HEK293 (cell line): ENCODE data around the gene CCDC160.

Experiments used
- CTCF ChIA-PET: fragments of 350-600 bp; formaldehyde crosslinking; extraction: SDS; loops from one replicate; lab custom pipeline; 2021; ENCODE audit warnings: antibody characterized with exemption; lab: Yijun Ruan, JAX
- POLR2A ChIA-PET: fragments of 300-600 bp; formaldehyde crosslinking; extraction: SDS; loops from one replicate; lab custom pipeline; 2020; ENCODE audit warnings: antibody characterized with exemption, inconsistent platforms; lab: Yijun Ruan, JAX
- H3K27ac ChIP-seq: fragments of 200-500 bp; sonication (Bioruptor generic); 2 replicates; pipeline ENCODE4 v1.5.1; 2014; ENCODE audit warnings: low read depth, low read length, control low read depth, inconsistent platforms; ENCODE audit errors: extremely low read depth
- H3K36me3 ChIP-seq, 2 experiments: fragments of 200-500 bp in 1 of 2; sonication (Bioruptor generic) in 1 of 2; 1 replicate in 1 of 2; 2 replicates in 1 of 2; pipeline ENCODE4 v1.5.1; 2014 to 2017; ENCODE audit warnings: inconsistent platforms in 2 of 2, low read length in 2 of 2; ENCODE audit not compliant: control insufficient read depth in 2 of 2, insufficient read depth in 1 of 2
- H3K4me1 ChIP-seq: fragments of 200-500 bp; sonication (Bioruptor generic); 2 replicates; pipeline ENCODE4 v1.5.1; 2014; ENCODE audit warnings: mild to moderate bottlenecking, low read length, inconsistent platforms; ENCODE audit not compliant: control insufficient read depth, insufficient read depth
- H3K4me3 ChIP-seq: 2 replicates; pipeline ENCODE4 v1.5.1; 2011; ENCODE audit warnings: low read depth, mild to moderate bottlenecking, control low read depth, low read length, moderate library complexity
- H3K9me3 ChIP-seq: fragments of 200-500 bp; sonication (Bioruptor generic); 2 replicates; pipeline ENCODE4 v1.5.1; 2014; ENCODE audit warnings: low read depth, low read length, inconsistent platforms; ENCODE audit not compliant: control insufficient read depth, insufficient read depth
- FEZF1 ChIP-seq: fragments of 450-650 bp; formaldehyde crosslinking; IDR thresholded peaks from 2 replicates; pipeline ENCODE4 v1.5.1; 2016; ENCODE audit warnings: missing biosample characterization, missing genetic modification characterization
- GLIS1 ChIP-seq: fragments of 450-650 bp; formaldehyde crosslinking; IDR thresholded peaks from 2 replicates; pipeline ENCODE4 v1.5.1; 2016; ENCODE audit warnings: missing biosample characterization, missing genetic modification characterization
- GLIS2 ChIP-seq: fragments of 450-650 bp; formaldehyde crosslinking; IDR thresholded peaks from 2 replicates; pipeline ENCODE4 v1.5.1; 2016; ENCODE audit warnings: missing biosample characterization, missing genetic modification characterization
- KLF10 ChIP-seq: fragments of 450-650 bp; IDR thresholded peaks from 2 replicates; pipeline ENCODE4 v1.5.1; 2018; ENCODE audit warnings: missing biosample characterization, mild to moderate bottlenecking, missing genetic modification characterization
- KLF7 ChIP-seq: fragments of 450-650 bp; formaldehyde crosslinking; IDR thresholded peaks from 2 replicates; pipeline ENCODE4 v1.5.1; 2016; ENCODE audit warnings: missing biosample characterization, missing genetic modification characterization, borderline replicate concordance
- SCRT2 ChIP-seq: fragments of 450-650 bp; formaldehyde crosslinking; IDR thresholded peaks from 2 replicates; pipeline ENCODE4 v1.5.1; 2016; ENCODE audit warnings: missing biosample characterization, missing genetic modification characterization
- TRIM28 ChIP-seq: IDR thresholded peaks from 2 replicates; pipeline ENCODE4 v1.6.1; 2011; ENCODE audit warnings: low read length, control low read depth, borderline replicate concordance
- ZBTB17 ChIP-seq: fragments of 450-650 bp; formaldehyde crosslinking; IDR thresholded peaks from 2 replicates; pipeline ENCODE4 v1.5.1; 2016; ENCODE audit warnings: missing biosample characterization, missing genetic modification characterization
- ZFP41 ChIP-seq: fragments of 450-650 bp; formaldehyde crosslinking; IDR thresholded peaks from 2 replicates; pipeline ENCODE4 v1.5.1; 2016; ENCODE audit warnings: missing biosample characterization, missing genetic modification characterization, borderline replicate concordance
- ZNF140 ChIP-seq: fragments of 450-650 bp; formaldehyde crosslinking; IDR thresholded peaks from 2 replicates; pipeline ENCODE4 v1.5.1; 2016; ENCODE audit warnings: missing biosample characterization, missing genetic modification characterization
- ZNF157 ChIP-seq: fragments of 450-650 bp; formaldehyde crosslinking; IDR thresholded peaks from 2 replicates; pipeline ENCODE4 v1.5.1; 2016; ENCODE audit warnings: missing biosample characterization, missing genetic modification characterization
- ZNF174 ChIP-seq: fragments of 450-650 bp; formaldehyde crosslinking; IDR thresholded peaks from 2 replicates; pipeline ENCODE4 v1.5.0; 2017; ENCODE audit warnings: missing biosample characterization, mild to moderate bottlenecking, missing genetic modification characterization
- ZNF266 ChIP-seq: fragments of 450-650 bp; formaldehyde crosslinking; IDR thresholded peaks from 2 replicates; pipeline ENCODE4 v1.5.1; 2016; ENCODE audit warnings: missing biosample characterization, missing genetic modification characterization, low read depth
- ZNF274 ChIP-seq, 2 experiments: fragments of 200-500 bp in 1 of 2; fragments of 450-650 bp in 1 of 2; sonication (Bioruptor generic) in 1 of 2; formaldehyde crosslinking in 1 of 2; IDR thresholded peaks; 2 replicates each; pipeline versions ENCODE4 v1.5.1 to v1.6.1; 2014 to 2016; ENCODE audit warnings: borderline replicate concordance in 1 of 2, inconsistent platforms in 1 of 2, low read length in 1 of 2, missing biosample characterization in 1 of 2, missing genetic modification characterization in 1 of 2
- ZNF311 ChIP-seq: fragments of 450-650 bp; formaldehyde crosslinking; IDR thresholded peaks from 2 replicates; pipeline ENCODE4 v1.5.1; 2017; ENCODE audit warnings: missing biosample characterization, missing genetic modification characterization, borderline replicate concordance
- ZNF354C ChIP-seq: fragments of 450-650 bp; formaldehyde crosslinking; IDR thresholded peaks from 2 replicates; pipeline ENCODE4 v1.5.1; 2016; ENCODE audit warnings: missing biosample characterization, missing genetic modification characterization, low read depth, borderline replicate concordance
- ZNF37A ChIP-seq: fragments of 450-650 bp; IDR thresholded peaks from 2 replicates; pipeline ENCODE4 v1.5.1; 2018; ENCODE audit warnings: missing biosample characterization, missing genetic modification characterization
- ZNF404 ChIP-seq: fragments of 450-650 bp; formaldehyde crosslinking; IDR thresholded peaks from 2 replicates; pipeline ENCODE4 v1.5.1; 2017; ENCODE audit warnings: missing biosample characterization, missing genetic modification characterization
- ZNF423 ChIP-seq: fragments of 450-650 bp; formaldehyde crosslinking; IDR thresholded peaks from 2 replicates; pipeline ENCODE4 v1.5.1; 2016; ENCODE audit warnings: missing biosample characterization, missing genetic modification characterization
- ZNF514 ChIP-seq: fragments of 450-650 bp; formaldehyde crosslinking; IDR thresholded peaks from 2 replicates; pipeline ENCODE4 v1.5.1; 2016; ENCODE audit warnings: missing biosample characterization, missing genetic modification characterization
- ZNF623 ChIP-seq: fragments of 450-650 bp; formaldehyde crosslinking; IDR thresholded peaks from 2 replicates; pipeline ENCODE4 v1.5.1; 2016; ENCODE audit warnings: missing biosample characterization, missing genetic modification characterization
- ZNF654 ChIP-seq: fragments of 450-650 bp; formaldehyde crosslinking; IDR thresholded peaks from 2 replicates; pipeline ENCODE4 v1.5.1; 2016; ENCODE audit warnings: low read depth, missing biosample characterization, missing genetic modification characterization
- ZNF692 ChIP-seq: fragments of 450-650 bp; formaldehyde crosslinking; IDR thresholded peaks from 2 replicates; pipeline ENCODE4 v1.5.1; 2016; ENCODE audit warnings: missing biosample characterization, missing genetic modification characterization
- ZNF76 ChIP-seq: fragments of 450-650 bp; formaldehyde crosslinking; IDR thresholded peaks from 2 replicates; pipeline ENCODE4; 2016; ENCODE audit warnings: low read depth, missing biosample characterization, missing genetic modification characterization, borderline replicate concordance
- ZNF830 ChIP-seq: fragments of 450-650 bp; IDR thresholded peaks from 2 replicates; pipeline ENCODE4 v1.5.0; 2018; ENCODE audit warnings: missing biosample characterization, missing genetic modification characterization, low read depth, mild to moderate bottlenecking, moderate library complexity
- ZSCAN5A ChIP-seq: fragments of 450-650 bp; formaldehyde crosslinking; IDR thresholded peaks from 2 replicates; pipeline ENCODE4 v1.5.1; 2016; ENCODE audit warnings: missing biosample characterization, missing genetic modification characterization

The CCDC160 gene

GRCh38 chrX:134244043-134244442 is 7.1 kb downstream of the CCDC160 start:
- ChIA-PET POLR2A (no interaction called here), CTCF (interaction anchor here (0.6 to 0.9 kb wide), 2 partner anchors 10 to 16 kb away, joined by 3 read pairs; no protein-coding TSS in a partner anchor)
- TF ChIP-seq ZFP41 (tag by site-specific recombination) (no peak), ZBTB17 (tag by site-specific recombination) (no peak)
- Histone ChIP-seq H3K27ac (no peak overlapping the region), H3K4me1 (no peaks in the 10 kb centered on the region), H3K4me3 (no peak overlapping the region), H3K9me3 (no peaks in the 10 kb centered on the region), H3K36me3 (no peaks in the 10 kb centered on the region)

- Histone ChIP-seq H3K4me1 (no peaks in the 10 kb centered on the region), H3K27ac (no peak overlapping the region), H3K36me3 (no peaks in the 10 kb centered on the region), H3K9me3 (no peaks in the 10 kb centered on the region), H3K4me3 (no peak overlapping the region)
- CTCF ChIA-PET: interaction anchor here (0.6 to 1.4 kb wide), 3 partner anchors 8 to 32 kb away, joined by 3 to 6 read pairs (median 3); no protein-coding TSS in a partner anchor
- POLR2A ChIA-PET: no interaction called here
- TF ChIP-seq GLIS1 (tag by site-specific recombination) (no peak), ZNF311 (no peak), ZNF174 (tag by site-specific recombination) (no peak), ZNF654 (tag by site-specific recombination) (0 out of 2 replicates have a peak, but pooled peaks have one; percentile 3), ZNF157 (tag by site-specific recombination) (no peak), KLF7 (no peak), ZNF423 (tag by site-specific recombination) (no peak)
- TF ChIP-seq, all 188 proteins: peak for 1
Observed at GRCh38 chrX:134246282-134246681, 9.3 kb downstream of the CCDC160 start.

- POLR2A ChIA-PET: no interaction called here
- CTCF ChIA-PET: no interaction called here
- no peaks in the 10 kb centered on the region for H3K4me1 ChIP-seq
- H3K36me3 ChIP-seq: no peaks in the 10 kb centered on the region
- no peak overlapping the region for H3K4me3 ChIP-seq
- no peaks in the 10 kb centered on the region for H3K9me3 ChIP-seq
- no peak overlapping the region for H3K27ac ChIP-seq
- TF ChIP-seq KLF10 (tag by site-specific recombination) (no peak), ZNF354C (tag by site-specific recombination) (no peak), ZNF37A (tag by site-specific recombination) (no peak), ZNF266 (tag by site-specific recombination) (no peak), GLIS2 (tag by site-specific recombination) (no peak), SCRT2 (tag by site-specific recombination) (no peak), ZNF76 (tag by site-specific recombination) (no peak), ZNF514 (tag by site-specific recombination) (no peak), ZNF692 (tag by site-specific recombination) (no peak), TRIM28 (no peak)
Observed at GRCh38 chrX:134247492-134247891, 10.5 kb downstream of the CCDC160 start.

- Histone ChIP-seq H3K36me3 (no peaks in the 10 kb centered on the region), H3K27ac (no peak overlapping the region), H3K4me3 (no peak overlapping the region), H3K4me1 (no peaks in the 10 kb centered on the region), H3K9me3 (no peaks in the 10 kb centered on the region)
- TF ChIP-seq ZNF830 (tag by site-specific recombination) (no peak), ZNF140 (no peak), ZNF623 (tag by site-specific recombination) (no peak), ZSCAN5A (tag by site-specific recombination) (no peak), GLIS2 (tag by site-specific recombination) (no peak), FEZF1 (no peak), ZNF274 (IDR thresholded peaks at IDR 0.05; ENCODE audit: low read length) (no peak), ZNF274 (tag by site-specific recombination; IDR thresholded peaks at IDR 0.05; ENCODE audit: borderline replicate concordance) (no peak), ZNF404 (no peak)
- CTCF ChIA-PET: no interaction called here
- POLR2A ChIA-PET: no interaction called here
Observed at GRCh38 chrX:134249241-134249640, 12.3 kb downstream of the CCDC160 start.
